GM12892 (cell line): ENCODE data around the gene OR5K2.

ENCODE experiments used
- POLR2A ChIP-seq: IDR thresholded peaks from 2 replicates; pipeline ENCODE4 v1.6.1; 2011; ENCODE audit warnings: low read depth, low read length, control low read depth
- POLR2AphosphoS5 ChIP-seq: IDR thresholded peaks from 2 replicates; pipeline ENCODE4 v1.6.1; 2011; ENCODE audit warnings: low read depth, low read length, control low read depth
- TAF1 ChIP-seq: IDR thresholded peaks from 2 replicates; pipeline ENCODE4 v1.6.1; 2011; ENCODE audit warnings: low read depth, mild to moderate bottlenecking, control low read depth, low read length, borderline replicate concordance

DNA sequence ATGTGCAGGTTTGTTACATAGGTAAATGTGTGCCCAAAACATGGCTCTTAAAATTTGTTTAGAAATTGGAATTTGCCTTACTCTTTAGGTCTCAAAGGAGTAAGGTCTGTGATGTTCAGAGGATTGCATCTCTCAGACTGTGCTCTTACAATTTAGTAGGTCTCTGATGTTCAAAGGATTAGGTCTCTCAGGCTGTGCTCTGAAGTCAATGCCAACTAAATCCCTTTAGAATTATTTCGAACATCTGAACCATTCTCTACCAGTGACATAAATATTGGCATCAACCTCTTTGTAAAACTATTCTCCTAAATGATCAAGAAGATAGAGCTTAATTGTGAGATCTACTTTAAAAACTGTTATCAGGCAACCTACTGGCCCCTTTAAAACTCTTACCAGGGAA lies 34.6 kb upstream of the OR5K2 start, which contains the start of gene OR5K1:
- TF ChIP-seq POLR2A (no peak), TAF1 (no peak), POLR2AphosphoS5 (no peak)
